ENCODE results near the gene DBI. TPM values are rescaled to one million over a fixed set of nuclear protein-coding genes. Genes with fewer than 3 reads are reported as not detected.

The DBI gene
- total RNA-seq, 2 experiments from 2014 or later = 23.6 to 27.4 TPM

GRCh38 chr2:119419803-119420508 lies 53.2 kb downstream of the DBI start:
- H3K27ac Mint-ChIP-seq = no peak overlapping the region
- ChIA-PET POLR2A (no interaction called here), CTCF (no interaction called here)
- DNase-seq (no peak), ATAC-seq (ENCODE audit: poor library complexity) (no peak)
- Histone ChIP-seq H3K27ac (ENCODE audit: low read depth in 1 of 2, low read length in 2 of 2) (no peak overlapping the region), H3K4me1 (ENCODE audit: insufficient read depth, low read length) (no peaks in the 10 kb centered on the region), H3K9me3 (ENCODE audit: control insufficient read depth in 1 of 2, insufficient read depth in 1 of 2, low read length in 2 of 2) (peaks cover 0 to 3% of the 10 kb centered on the region in 2 experiments), H3K4me3 (ENCODE audit: low read length) (no peak overlapping the region), H3K27me3 (ENCODE audit: control insufficient read depth in 1 of 2, insufficient read depth in 2 of 2, low read length in 2 of 2) (peaks cover 4 to 14% of the 10 kb centered on the region in 2 experiments), H3K36me3 (ENCODE audit: insufficient read depth, low read length) (no peaks in the 10 kb centered on the region)
- H3K9me3 Mint-ChIP-seq = peaks cover 5% of the 10 kb centered on the region
- H3K27me3 Mint-ChIP-seq = peaks cover 51% of the 10 kb centered on the region
- H3K36me3 Mint-ChIP-seq (ENCODE audit: low read depth) = no peaks in the 10 kb centered on the region
- no peak overlapping the region for H3K4me3 Mint-ChIP-seq
- TF ChIP-seq, protein P1, sequence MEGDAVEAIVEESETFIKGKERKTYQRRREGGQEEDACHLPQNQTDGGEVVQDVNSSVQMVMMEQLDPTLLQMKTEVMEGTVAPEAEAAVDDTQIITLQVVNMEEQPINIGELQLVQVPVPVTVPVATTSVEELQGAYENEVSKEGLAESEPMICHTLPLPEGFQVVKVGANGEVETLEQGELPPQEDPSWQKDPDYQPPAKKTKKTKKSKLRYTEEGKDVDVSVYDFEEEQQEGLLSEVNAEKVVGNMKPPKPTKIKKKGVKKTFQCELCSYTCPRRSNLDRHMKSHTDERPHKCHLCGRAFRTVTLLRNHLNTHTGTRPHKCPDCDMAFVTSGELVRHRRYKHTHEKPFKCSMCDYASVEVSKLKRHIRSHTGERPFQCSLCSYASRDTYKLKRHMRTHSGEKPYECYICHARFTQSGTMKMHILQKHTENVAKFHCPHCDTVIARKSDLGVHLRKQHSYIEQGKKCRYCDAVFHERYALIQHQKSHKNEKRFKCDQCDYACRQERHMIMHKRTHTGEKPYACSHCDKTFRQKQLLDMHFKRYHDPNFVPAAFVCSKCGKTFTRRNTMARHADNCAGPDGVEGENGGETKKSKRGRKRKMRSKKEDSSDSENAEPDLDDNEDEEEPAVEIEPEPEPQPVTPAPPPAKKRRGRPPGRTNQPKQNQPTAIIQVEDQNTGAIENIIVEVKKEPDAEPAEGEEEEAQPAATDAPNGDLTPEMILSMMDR (IDR thresholded peaks at IDR 0.05) = no peak
- intact Hi-C loops (cut with DNase I, micrococcal nuclease) = no loop called here
- no peaks in the 10 kb centered on the region for H3K4me1 Mint-ChIP-seq (ENCODE audit: low read depth)

GRCh38 chr2:119421304-119421703 lies 54.5 kb downstream of the DBI start:
- Histone ChIP-seq H3K9me3 (ENCODE audit: control insufficient read depth in 1 of 2, insufficient read depth in 1 of 2, low read length in 2 of 2) (peaks cover 0 to 3% of the 10 kb centered on the region in 2 experiments), H3K36me3 (ENCODE audit: insufficient read depth, low read length) (no peaks in the 10 kb centered on the region), H3K27ac (ENCODE audit: low read depth in 1 of 2, low read length in 2 of 2) (no peak overlapping the region), H3K4me1 (ENCODE audit: insufficient read depth, low read length) (no peaks in the 10 kb centered on the region), H3K27me3 (ENCODE audit: control insufficient read depth in 1 of 2, insufficient read depth in 2 of 2, low read length in 2 of 2) (peaks cover 7 to 15% of the 10 kb centered on the region in 2 experiments), H3K4me3 (ENCODE audit: low read length) (no peak overlapping the region)
- DNase-seq (no peak), ATAC-seq (ENCODE audit: poor library complexity) (no peak)
- TF ChIP-seq, protein P1 (IDR thresholded peaks at IDR 0.05) = no peak
- H3K36me3 Mint-ChIP-seq (ENCODE audit: low read depth) = no peaks in the 10 kb centered on the region
- no peak overlapping the region for H3K27ac Mint-ChIP-seq
- intact Hi-C loops (cut with DNase I, micrococcal nuclease) = no loop called here
- H3K27me3 Mint-ChIP-seq = peaks cover 62% of the 10 kb centered on the region
- no peaks in the 10 kb centered on the region for H3K4me1 Mint-ChIP-seq (ENCODE audit: low read depth)
- no peak overlapping the region for H3K4me3 Mint-ChIP-seq
- ChIA-PET POLR2A (no interaction called here), CTCF (no interaction called here)
- H3K9me3 Mint-ChIP-seq = peaks cover 5% of the 10 kb centered on the region

DNA sequence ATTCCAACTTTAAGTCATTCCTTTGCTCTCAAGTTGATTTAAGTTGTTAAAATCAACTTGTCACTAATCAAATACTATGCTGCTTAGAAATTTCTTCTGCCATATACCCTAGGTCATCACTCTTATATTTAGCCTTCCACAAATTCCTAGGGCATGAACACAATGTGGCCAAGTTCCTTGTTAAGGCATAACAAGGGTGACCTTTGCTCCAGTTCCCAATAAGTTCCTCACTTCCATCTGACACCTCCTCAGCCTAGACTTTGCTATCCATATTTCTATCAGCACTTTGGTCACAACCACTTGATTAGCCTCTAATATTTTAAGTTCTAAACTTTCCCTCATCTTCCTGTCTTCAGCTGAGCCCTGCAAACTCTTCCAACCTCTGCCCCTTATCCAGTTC lies 55.0 kb downstream of the DBI start:
- H3K27ac ChIP-seq (ENCODE audit: low read depth in 1 of 2, low read length in 2 of 2) = no peak overlapping the region
- ATAC-seq (ENCODE audit: poor library complexity) = no peak
- TF ChIP-seq, protein P1 (IDR thresholded peaks at IDR 0.05) = no peak
- no peaks in the 10 kb centered on the region for H3K4me1 Mint-ChIP-seq (ENCODE audit: low read depth)
- peaks cover 12 to 15% of the 10 kb centered on the region in 2 experiments for H3K27me3 ChIP-seq (ENCODE audit: control insufficient read depth in 1 of 2, insufficient read depth in 2 of 2, low read length in 2 of 2)
- H3K9me3 Mint-ChIP-seq = peaks cover 5% of the 10 kb centered on the region
- H3K9me3 ChIP-seq (ENCODE audit: control insufficient read depth in 1 of 2, insufficient read depth in 1 of 2, low read length in 2 of 2) = peaks cover 0 to 3% of the 10 kb centered on the region in 2 experiments
- intact Hi-C loops (cut with DNase I, micrococcal nuclease) = no loop called here
- H3K27me3 Mint-ChIP-seq = peaks cover 67% of the 10 kb centered on the region
- no peak for DNase-seq
- no peak overlapping the region for H3K4me3 ChIP-seq (ENCODE audit: low read length)
- no peaks in the 10 kb centered on the region for H3K36me3 ChIP-seq (ENCODE audit: insufficient read depth, low read length)
- H3K4me1 ChIP-seq (ENCODE audit: insufficient read depth, low read length) = no peaks in the 10 kb centered on the region
- no peak overlapping the region for H3K4me3 Mint-ChIP-seq
- H3K27ac Mint-ChIP-seq = no peak overlapping the region
- ChIA-PET POLR2A (no interaction called here), CTCF (no interaction called here)
- no peaks in the 10 kb centered on the region for H3K36me3 Mint-ChIP-seq (ENCODE audit: low read depth)

Other genes starting within 250 kb of the DBI start
- gene C1QL2, start 208.2 kb upstream of the DBI start, total RNA-seq = not detected
- gene STEAP3, start 143.1 kb upstream of the DBI start, total RNA-seq = not detected
- 1 to 10 TPM; 2.8 to 4.5 TPM for gene C2orf76, start 143 bp upstream of the DBI start, total RNA-seq
- not detected for gene TMEM37, start 64.9 kb downstream of the DBI start, total RNA-seq
- not detected for gene SCTR, start 157.5 kb downstream of the DBI start, total RNA-seq
- not detected for gene CFAP221, start 177.5 kb downstream of the DBI start, total RNA-seq